LNCAP (cell line): ENCODE results near the gene SLC25A4.

ENCODE experiments used
- TF ChIP-seq, protein P1 (sequence below): fragments of 450-650 bp; IDR thresholded peaks from 2 replicates; pipeline ENCODE4 v1.5.1; 2017; ENCODE audit warnings: mild to moderate bottlenecking

The SLC25A4 gene

DNA sequence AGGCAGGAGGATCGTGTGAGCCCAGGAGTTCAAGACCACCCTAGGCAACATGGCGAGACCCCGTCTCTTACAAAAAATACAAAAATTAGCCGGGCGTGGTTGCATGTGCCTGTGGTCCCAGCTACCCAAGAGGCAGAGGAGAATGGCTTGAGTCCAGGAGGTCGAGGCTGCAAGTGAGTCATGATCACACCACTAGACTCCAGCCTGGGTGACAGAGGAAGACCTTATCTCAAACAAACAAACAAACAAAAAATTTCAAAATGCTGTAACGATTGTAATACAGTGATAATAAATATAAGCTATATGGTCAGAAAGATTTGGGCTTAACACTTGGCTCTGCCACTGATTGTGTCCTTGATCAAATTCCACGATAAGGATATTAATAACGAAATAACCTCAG, 24.2 kb downstream of the SLC25A4 start:
- TF ChIP-seq, protein P1, sequence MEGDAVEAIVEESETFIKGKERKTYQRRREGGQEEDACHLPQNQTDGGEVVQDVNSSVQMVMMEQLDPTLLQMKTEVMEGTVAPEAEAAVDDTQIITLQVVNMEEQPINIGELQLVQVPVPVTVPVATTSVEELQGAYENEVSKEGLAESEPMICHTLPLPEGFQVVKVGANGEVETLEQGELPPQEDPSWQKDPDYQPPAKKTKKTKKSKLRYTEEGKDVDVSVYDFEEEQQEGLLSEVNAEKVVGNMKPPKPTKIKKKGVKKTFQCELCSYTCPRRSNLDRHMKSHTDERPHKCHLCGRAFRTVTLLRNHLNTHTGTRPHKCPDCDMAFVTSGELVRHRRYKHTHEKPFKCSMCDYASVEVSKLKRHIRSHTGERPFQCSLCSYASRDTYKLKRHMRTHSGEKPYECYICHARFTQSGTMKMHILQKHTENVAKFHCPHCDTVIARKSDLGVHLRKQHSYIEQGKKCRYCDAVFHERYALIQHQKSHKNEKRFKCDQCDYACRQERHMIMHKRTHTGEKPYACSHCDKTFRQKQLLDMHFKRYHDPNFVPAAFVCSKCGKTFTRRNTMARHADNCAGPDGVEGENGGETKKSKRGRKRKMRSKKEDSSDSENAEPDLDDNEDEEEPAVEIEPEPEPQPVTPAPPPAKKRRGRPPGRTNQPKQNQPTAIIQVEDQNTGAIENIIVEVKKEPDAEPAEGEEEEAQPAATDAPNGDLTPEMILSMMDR: no peak

DNA sequence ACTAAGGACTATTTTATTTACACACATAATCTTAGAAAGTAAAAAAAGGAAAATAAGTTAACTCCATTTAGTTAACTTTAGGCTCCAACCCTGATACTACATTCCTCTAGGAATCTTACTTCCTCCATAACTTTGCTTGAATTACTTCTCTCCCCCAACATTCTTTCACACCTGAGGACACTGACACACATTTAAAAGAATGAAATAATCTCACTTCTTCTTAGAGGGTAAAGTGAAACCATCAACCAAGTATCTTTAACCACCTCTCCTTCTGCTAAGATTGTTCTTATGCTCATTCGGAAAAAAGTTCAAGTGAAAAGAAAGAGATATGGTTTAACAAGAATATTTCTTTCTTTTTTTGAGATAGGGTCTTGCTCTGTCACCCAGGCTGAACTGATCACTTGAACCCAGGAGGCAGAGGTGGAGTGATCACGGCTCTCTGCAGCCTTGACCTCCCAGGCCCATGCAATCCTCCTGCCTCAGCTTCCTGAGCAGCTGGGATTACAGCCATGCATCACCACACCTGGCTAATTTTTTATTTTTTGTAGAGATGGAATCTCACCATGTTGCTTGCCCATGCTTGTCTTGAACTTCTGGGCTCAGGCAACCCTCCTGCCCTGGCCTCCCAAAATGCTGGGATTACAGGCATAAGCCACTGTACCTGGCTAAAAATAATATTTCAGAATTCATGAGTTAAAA, 28.5 kb downstream of the SLC25A4 start:
- TF ChIP-seq, protein P1: no peak

DNA sequence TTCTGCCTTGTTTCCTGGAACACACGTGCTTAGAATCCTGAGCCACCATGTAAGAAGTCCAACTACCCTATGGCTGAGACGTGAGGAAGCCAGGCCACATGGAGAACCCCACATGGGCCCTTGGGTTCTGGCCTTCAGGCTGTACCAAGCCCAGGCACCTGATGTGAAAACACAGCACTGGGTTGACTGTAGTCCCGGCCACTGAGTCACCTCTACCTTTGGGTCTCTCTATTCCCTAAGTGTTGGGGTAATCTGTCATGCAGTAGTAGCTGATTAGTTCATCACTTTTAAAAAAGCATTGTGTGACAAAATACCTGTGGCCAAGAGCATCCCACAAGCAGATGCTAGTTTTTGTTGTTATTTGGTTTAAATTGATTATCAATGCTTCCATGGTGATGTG, 36.4 kb downstream of the SLC25A4 start:
- TF ChIP-seq, protein P1: no peak

DNA sequence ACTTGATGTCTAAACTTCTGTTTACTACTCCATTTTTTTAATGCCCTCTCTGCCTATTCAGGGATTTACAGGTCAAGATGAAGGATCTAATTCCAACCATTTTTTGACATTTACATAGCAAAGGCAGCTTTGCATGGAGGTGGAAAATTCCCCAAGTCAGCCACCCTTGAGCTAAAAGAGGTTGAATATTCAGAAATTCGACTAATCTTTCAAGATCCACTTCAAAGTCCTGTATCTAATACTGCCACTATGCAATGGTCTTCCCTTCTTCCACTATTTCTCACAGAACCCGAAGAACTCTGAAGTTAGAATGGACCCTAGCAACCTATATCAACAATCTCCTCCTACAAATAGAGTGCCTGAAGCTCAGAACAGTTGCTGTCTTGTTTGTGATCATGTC, 39.2 kb downstream of the SLC25A4 start:
- TF ChIP-seq, protein P1: no peak

DNA sequence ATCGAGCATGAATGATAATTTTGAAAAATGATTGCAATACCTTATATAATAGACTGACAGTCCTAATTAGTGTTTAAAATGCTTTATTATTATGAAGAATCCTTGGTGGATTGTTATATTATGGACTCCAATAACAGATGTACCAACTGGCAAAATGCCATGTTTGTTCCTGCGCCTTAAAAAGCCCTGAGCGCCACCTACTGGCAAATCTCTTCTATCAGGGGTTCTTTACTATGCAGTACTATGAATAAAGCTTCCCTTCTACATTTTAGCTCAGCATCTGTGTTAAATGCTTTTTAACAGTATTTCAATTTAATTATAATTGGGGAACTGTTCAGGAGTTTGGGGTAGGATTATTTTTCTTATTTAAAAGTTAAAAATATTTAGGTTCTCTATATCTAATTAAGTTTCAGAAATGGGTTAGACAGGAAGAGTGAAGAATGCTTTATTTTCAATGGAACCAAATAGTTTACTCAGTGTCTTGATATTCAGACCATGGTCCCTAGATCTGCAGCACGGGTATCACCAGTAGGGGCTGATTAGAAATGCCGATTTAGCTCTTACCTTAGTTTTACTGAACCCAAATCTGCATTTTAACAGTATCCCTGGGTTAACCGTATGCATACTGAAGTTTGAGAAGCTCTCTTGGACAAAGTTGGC, 40.7 kb downstream of the SLC25A4 start:
- TF ChIP-seq, protein P1: peak; percentile 76

DNA sequence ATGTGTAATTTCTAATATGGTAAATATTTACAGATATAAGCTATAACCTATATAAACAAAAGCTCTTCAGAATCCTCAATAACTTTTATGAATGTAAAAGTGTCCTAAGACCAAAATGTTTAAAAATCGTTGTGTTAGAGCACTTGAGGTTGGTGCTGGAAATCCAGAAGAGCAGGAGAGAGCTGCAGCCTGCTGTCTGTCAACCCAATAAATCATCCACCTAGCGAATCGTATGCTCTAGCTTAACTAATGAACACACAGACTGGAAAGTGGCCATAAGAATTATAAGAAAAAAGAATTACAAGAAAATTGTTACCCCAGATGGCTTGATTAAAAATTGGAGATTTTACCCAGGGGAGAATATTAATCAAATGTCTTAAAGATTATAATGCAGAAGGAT, 43.7 kb downstream of the SLC25A4 start:
- TF ChIP-seq, protein P1: no peak

DNA sequence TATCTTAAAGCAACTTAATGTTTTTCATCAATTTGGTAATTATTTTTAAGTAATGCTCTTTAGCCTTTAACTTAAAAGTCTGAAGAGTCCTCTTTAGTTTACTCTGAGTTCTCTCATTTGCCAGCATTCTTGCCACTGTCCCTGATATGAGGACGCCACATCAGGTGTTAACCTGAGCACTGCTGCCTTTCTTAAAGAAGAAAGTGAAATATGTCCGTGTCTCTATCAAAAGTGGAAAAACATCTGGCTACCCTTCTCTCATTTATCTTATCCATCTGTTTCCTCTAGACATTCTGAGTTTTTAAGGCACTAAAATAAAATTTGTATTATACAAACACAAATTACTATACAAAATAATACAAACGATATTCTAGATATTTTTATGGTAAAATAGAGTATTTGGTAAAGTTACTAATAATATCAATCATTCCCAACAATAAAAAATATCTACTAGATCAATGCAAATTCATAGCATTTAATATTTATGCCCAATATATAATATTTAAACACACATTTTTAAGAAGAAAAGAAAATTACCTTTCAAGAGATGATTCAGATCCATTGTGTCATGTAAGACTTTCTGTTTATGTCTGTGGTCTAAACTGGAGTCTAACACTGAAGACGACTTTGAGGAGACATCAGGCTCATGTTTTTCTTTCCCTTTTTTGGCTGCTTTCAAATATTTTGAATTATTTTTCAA, 46.7 kb downstream of the SLC25A4 start:
- TF ChIP-seq, protein P1: no peak
